Adrenal gland (tissue), 12 donors: ENCODE measurements around the gene PLXNA2. TPM values are rescaled to one million over a fixed set of nuclear protein-coding genes. Genes with fewer than 3 reads are reported as not detected.

Experiments used
- DNase-seq, 7 donors: peaks; one replicate each; pipeline ENCODE4 v3.0.0-alpha.2; 2019 to 2020
- H3K27ac ChIP-seq, 5 donors: fragments of 200-600 bp; sonication (generic) in 4 of 5; 1 replicate in 3 of 5; 2 replicates in 2 of 5; pipeline versions ENCODE4 v1.5.1 to v1.8.0; 2016 to 2020; ENCODE audit warnings: mild to moderate bottlenecking in 1 of 5
- H3K27me3 ChIP-seq: fragments of 200-600 bp; 2 replicates; pipeline ENCODE4 v1.8.0; 2021
- H3K36me3 ChIP-seq, 2 donors: fragments of 200-600 bp; replicated peaks in 1 of 2; 1 replicate in 1 of 2; 2 replicates in 1 of 2; pipeline versions ENCODE4 v1.5.1 to v1.8.0; 2018 to 2022
- H3K4me1 ChIP-seq, 2 donors: fragments of 200-600 bp; replicated peaks in 1 of 2; 1 replicate in 1 of 2; 2 replicates in 1 of 2; pipeline versions ENCODE4 v1.5.1 to v1.8.0; 2018 to 2021
- H3K4me3 ChIP-seq, 4 donors: fragments of 200-600 bp; sonication (generic) in 3 of 4; one replicate each; pipeline ENCODE4 v1.5.1; 2016 to 2018
- H3K9me3 ChIP-seq, 3 donors: fragments of 200-600 bp; sonication (generic) in 1 of 3; replicated peaks in 1 of 3; 1 replicate in 2 of 3; 2 replicates in 1 of 3; pipeline versions ENCODE4 v1.5.1 to v1.8.0; 2016 to 2021
- POLR2A ChIP-seq, 2 donors: fragments of 450-650 bp; IDR thresholded peaks; one replicate each; pipeline ENCODE4 v1.6.1; 2017; ENCODE audit warnings: antibody characterized with exemption in 2 of 2, mild to moderate bottlenecking in 2 of 2, moderate library complexity in 1 of 2
- WGBS, 4 donors: extraction: QIAGEN DNeasy Blood & Tissue Kit in 2 of 4; methylation state at CpG; one replicate each; pipeline versions ENCODE4 v1.1.5 to v1.1.7; 2013 to 2017; 5-methylcytosine and 5-hydroxymethylcytosine counted together
- intact Hi-C, 2 donors: fragments of 100-400 bp; cut with DNase I; formaldehyde crosslinking; loops; one replicate each; pipeline versions ENCODE4 v1.14.1 to v1.15.0; 2022 to 2023
- polyA plus RNA-seq, 3 donors: library from polyadenylated mRNA; stranded (reverse); fragments of 200-250 nt in 2 of 3; fragments of 350-450 nt in 1 of 3; fragmentation: Illumina TruSeq in 1 of 3; extraction: RNeasy Lipid Tissue Mini Kit (QIAGEN cat#74804) in 1 of 3; gene quantifications; one replicate each; pipeline ENCODE4 v1.2.3, GENCODE V29; 2013 to 2014
- total RNA-seq, 9 donors: library from RNA; depleted of rRNA in 4 of 9; stranded (reverse); fragments of >200 nt in 4 of 9; fragments of 120-200 nt in 1 of 9; fragmentation: NEBNext Ultra II Directional in 1 of 9; extraction: Animal tissue kit (Norgen Biotek cat#: 25700) in 1 of 9; gene quantifications; one replicate each; pipeline versions ENCODE4 v1.1.0 to v1.2.4, GENCODE V29; 2013 to 2023
- TF ChIP-seq, protein P1 (sequence below), 6 experiments: fragments of 450-650 bp in 4 of 6; fragments of 200-600 bp in 2 of 6; sonication (generic) in 1 of 6; IDR thresholded peaks; 1 replicate in 5 of 6; 2 replicates in 1 of 6; pipeline versions ENCODE4 v1.5.1 to v1.8.0; 2016 to 2021; ENCODE audit warnings: antibody characterized with exemption in 6 of 6, mild to moderate bottlenecking in 2 of 6, moderate library complexity in 1 of 6
- donor health status: healthy with polysubstance abuse.
- donor health status: Bipolar disorder and iron deficiency.
- donor health status: DM: yes; HTN: yes; CAD: no.
- donor health status: DM: no; HTN: no; CAD: no.
- donor health status: DM: no; HTN: no; CAD: no.
- donor health status: DM: yes; HTN: yes; CAD: no.

The PLXNA2 gene
- total and polyA plus RNA-seq, 12 donors, result 2.7 to 9.4 (median 4.5) TPM

DNA sequence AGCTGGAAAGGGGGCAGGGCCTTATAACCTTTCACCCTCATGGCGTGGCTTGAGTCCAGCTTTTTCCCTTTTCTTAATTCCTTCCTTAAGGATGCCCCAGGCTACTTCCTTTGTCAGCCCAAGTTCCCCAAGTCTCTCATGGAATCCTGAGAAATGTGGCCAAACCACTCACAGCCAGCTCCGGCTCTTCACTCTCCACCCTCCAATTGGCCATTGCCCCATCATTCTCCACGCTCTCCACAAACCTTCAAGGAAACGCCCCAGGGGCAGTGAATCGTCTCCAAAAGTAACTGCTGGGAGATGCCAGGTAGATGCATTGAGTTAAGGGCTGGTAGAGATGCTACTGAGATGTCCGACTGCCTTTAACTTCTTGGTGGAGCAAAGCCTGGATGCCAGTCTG is 219.8 kb downstream of the PLXNA2 start:
- Histone ChIP-seq H3K9me3 (no peaks in the 10 kb centered on the region), H3K36me3 (peaks cover 0 to 5% of the 10 kb centered on the region in 2 donors), H3K4me1 (peaks cover 0 to 4% of the 10 kb centered on the region in 2 donors), H3K27ac (no peak overlapping the region), H3K4me3 (no peak overlapping the region), H3K27me3 (no peaks in the 10 kb centered on the region)
- DNase-seq, result no peak
- 80 to 88% (median 84%) methylated on average over 6 of the region's 6 CpGs for WGBS, 4 donors
- TF ChIP-seq, protein P1, sequence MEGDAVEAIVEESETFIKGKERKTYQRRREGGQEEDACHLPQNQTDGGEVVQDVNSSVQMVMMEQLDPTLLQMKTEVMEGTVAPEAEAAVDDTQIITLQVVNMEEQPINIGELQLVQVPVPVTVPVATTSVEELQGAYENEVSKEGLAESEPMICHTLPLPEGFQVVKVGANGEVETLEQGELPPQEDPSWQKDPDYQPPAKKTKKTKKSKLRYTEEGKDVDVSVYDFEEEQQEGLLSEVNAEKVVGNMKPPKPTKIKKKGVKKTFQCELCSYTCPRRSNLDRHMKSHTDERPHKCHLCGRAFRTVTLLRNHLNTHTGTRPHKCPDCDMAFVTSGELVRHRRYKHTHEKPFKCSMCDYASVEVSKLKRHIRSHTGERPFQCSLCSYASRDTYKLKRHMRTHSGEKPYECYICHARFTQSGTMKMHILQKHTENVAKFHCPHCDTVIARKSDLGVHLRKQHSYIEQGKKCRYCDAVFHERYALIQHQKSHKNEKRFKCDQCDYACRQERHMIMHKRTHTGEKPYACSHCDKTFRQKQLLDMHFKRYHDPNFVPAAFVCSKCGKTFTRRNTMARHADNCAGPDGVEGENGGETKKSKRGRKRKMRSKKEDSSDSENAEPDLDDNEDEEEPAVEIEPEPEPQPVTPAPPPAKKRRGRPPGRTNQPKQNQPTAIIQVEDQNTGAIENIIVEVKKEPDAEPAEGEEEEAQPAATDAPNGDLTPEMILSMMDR (IDR thresholded peaks at IDR 0.05), result no peak
- no peak for TF ChIP-seq POLR2A (IDR thresholded peaks at IDR 0.05)
- intact Hi-C loops, result loop anchor here (5.0 kb wide), 3 partner anchors 68 to 223 kb away; partner anchors contain the start of gene PLXNA2 (in 1 of the 2)

DNA sequence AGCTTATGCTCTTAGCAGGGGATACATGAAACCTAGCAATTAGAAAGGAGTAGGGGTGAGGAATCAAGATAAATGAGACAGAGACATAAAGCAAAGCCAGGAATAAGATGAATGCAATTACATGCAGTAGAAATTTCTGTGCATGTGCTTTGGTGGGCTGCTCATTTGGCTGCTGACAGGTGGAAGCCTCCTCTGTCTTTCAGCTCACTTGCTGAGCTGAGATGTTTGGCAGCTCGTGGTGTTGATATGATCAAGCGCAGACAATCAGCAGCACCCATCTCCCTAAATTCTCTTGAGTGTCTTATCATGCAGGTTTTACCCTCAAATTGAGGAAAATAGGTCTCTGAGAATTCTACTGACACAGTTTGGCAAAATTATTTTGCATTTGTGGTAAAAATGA is 224.9 kb downstream of the PLXNA2 start:
- Histone ChIP-seq H3K27ac (no peak overlapping the region), H3K4me1 (no peaks in the 10 kb centered on the region), H3K9me3 (no peaks in the 10 kb centered on the region), H3K4me3 (no peak overlapping the region), H3K36me3 (no peaks in the 10 kb centered on the region), H3K27me3 (no peaks in the 10 kb centered on the region)
- DNase-seq, result no peak
- TF ChIP-seq POLR2A (IDR thresholded peaks at IDR 0.05), result no peak
- TF ChIP-seq, protein P1 (IDR thresholded peaks at IDR 0.05), result no peak
- intact Hi-C loops, result no loop called here
- WGBS, 4 donors, result 49 to 78% (median 74%) methylated on average over 2 of the region's 2 CpGs

DNA sequence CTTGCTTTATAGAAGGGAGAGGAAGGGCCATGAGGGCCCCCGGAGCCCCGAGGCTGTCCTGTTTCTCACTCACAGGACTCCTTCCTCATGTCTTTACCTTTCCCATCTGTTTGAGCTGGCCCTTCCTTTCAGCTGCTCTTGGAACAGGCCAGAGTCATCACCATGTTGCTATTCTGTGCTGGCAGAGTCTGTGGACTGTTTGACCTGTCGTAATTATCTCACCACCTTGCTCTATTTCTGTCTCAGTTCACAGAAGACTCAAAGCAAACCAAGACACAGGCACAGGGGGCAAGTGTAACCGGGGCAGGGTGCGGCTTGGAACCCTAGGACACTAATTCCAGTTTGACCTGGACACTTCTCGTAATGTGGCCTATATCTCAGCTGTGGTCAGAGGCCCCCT is 228.9 kb downstream of the PLXNA2 start:
- no peak for DNase-seq
- H3K9me3 ChIP-seq, result no peaks in the 10 kb centered on the region
- H3K27me3 ChIP-seq, result no peaks in the 10 kb centered on the region
- no peaks in the 10 kb centered on the region for H3K4me1 ChIP-seq
- intact Hi-C loops, result no loop called here
- H3K4me3 ChIP-seq, result no peak overlapping the region
- TF ChIP-seq, protein P1 (IDR thresholded peaks at IDR 0.05), result no peak
- no peak for TF ChIP-seq POLR2A (IDR thresholded peaks at IDR 0.05)
- 73 to 78% (median 76%) methylated on average over 3 to 6 of the region's 6 CpGs for WGBS, 4 donors
- H3K27ac ChIP-seq, result no peak overlapping the region
- no peaks in the 10 kb centered on the region for H3K36me3 ChIP-seq

DNA sequence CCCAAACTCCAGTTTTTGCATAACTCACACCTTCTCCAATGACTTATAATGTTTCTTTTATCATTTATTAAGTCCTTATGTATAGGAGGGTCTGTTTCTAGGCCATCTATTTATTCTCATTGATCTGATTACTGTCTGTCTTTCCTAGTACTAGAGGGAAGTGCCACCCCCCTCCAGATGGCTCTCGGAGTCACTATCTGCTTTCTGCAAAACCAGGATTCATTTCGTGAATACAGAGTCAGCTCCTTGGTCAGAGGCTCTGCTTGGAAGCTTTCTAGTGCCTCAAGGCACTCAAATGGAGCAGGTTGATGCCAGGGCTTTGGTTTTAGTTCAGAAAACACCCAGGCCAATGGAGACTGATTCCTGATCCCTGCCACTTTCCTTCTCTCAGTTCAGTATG is 231.0 kb downstream of the PLXNA2 start:
- Histone ChIP-seq H3K27ac (no peak overlapping the region), H3K36me3 (no peaks in the 10 kb centered on the region), H3K4me3 (no peak overlapping the region), H3K9me3 (no peaks in the 10 kb centered on the region), H3K27me3 (no peaks in the 10 kb centered on the region), H3K4me1 (peaks cover 0 to 4% of the 10 kb centered on the region in 2 donors)
- no peak for TF ChIP-seq POLR2A (IDR thresholded peaks at IDR 0.05)
- TF ChIP-seq, protein P1 (IDR thresholded peaks at IDR 0.05), result no peak
- no peak for DNase-seq
- 75 to 90% (median 84%) methylated on average over 2 of the region's 2 CpGs for WGBS, 4 donors
- intact Hi-C loops, result no loop called here
